Measurements from ENCODE around the gene PPFIA4. TPM values are rescaled to one million over a fixed set of nuclear protein-coding genes. Genes with fewer than 3 reads are reported as not detected.
A peak's percentile ranks its signal among the peaks of the same experiment; 100 is the strongest.

Gene PPFIA4
- total RNA-seq, 1 donor from 2014 or later: 11.5 TPM

DNA sequence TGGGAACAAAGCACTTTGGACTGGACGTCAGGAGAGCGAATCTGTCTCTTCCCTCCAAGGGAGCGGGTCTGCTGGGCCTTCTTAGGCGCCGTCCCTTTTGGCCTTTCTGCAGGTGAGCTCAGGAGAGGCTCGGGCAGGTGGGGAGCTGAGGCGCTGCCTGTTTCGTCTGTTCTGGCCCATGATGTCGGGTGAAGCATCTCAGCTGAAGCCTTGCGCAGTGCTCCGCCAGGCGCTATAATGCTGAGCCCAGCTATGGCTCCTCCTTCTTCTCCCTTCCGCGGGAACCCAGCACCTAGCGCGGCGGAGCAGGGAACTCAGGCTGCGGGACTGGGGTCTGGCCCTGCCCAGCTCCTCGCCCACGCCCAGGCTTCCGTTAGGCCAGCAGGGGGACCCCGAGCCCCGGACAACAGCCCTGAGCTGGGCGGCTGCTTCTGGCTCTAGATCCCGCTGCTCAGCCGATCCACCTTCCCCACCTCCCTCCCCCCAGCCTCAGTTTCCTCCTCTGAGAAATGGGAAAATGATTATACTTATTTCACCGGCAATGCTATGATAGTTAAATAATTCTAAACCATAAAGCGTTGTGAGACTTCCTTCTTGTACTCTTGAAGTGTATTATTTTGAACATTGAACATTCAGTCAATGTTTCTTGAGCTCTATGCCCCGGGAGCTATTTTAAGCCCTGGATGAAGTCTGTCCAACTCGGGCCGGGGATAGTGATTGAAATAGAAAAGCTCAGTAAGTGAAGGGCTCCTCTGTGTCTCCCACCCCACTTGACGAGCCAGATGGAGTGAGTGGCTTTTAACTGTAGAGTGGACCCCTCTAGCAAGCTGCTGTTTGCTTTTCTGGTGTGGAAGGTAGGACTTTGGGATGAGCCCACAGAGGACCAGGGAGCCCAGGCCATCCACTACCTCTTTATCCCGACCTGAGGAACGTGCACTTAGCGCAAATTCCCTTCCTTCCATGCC, 91.6 kb downstream of the PPFIA4 start:
- Mint-ChIP-seq H3K4me1 (ENCODE audit: low read depth) (peaks cover 11% of the 10 kb centered on the region), H3K36me3 (ENCODE audit: low read depth) (no peaks in the 10 kb centered on the region), H3K27me3 (ENCODE audit: insufficient read depth) (peaks cover 31% of the 10 kb centered on the region), H3K27ac (no peak overlapping the region), H3K4me3 (no peak overlapping the region), H3K9me3 (no peaks in the 10 kb centered on the region)
- intact Hi-C loops (cut with micrococcal nuclease): loop anchor here (1.0 kb wide), 1 partner anchor 98 kb away; no protein-coding TSS in a partner anchor
- DNase-seq (ENCODE audit: low spot score): no peak

DNA sequence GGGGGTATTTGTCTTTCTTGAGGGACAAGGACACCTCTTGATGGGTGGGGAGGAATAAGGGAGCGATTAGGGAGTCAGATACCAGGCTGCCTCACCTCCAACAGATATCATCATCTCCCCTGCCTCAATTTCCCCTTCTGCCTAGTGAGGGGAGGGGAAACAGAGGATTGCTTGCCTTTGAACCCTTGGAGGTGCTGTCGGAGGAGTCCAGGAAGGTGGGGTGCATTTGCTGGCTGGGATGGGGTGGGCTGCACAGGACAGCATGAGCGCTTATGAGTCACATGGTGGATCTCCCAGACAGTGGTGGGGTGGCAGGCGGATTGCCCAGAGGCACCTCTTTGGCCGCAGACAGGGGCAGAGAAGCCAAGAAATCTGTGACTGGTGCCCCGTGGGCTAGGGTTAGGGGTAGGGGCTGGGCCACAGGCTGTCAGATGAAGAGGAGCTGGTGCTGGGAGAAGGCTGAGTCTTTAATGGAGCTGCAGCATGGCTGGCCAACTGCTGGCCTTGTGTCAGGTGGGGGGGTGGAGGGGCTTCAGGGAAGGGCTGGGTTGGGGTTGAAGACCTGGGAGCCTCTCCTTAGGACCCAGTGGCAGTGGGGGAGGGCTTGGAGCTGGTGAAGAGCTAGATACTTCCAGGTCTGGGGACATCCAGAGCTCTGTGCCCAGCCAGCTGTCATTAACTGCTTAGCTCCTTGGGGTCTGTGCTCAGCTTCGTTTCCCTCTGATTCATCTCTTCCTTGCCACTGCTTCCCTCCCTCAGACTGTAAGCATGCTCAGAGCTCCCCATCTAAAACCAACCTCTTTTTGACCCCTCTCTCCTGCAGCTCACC, 94.2 kb downstream of the PPFIA4 start:
- Mint-ChIP-seq H3K9me3 (no peaks in the 10 kb centered on the region), H3K4me3 (no peak overlapping the region), H3K4me1 (ENCODE audit: low read depth) (peaks cover 11% of the 10 kb centered on the region), H3K36me3 (ENCODE audit: low read depth) (no peaks in the 10 kb centered on the region), H3K27me3 (ENCODE audit: insufficient read depth) (peaks cover 37% of the 10 kb centered on the region), H3K27ac (no peak overlapping the region)
- no peak for DNase-seq (ENCODE audit: low spot score)
- intact Hi-C loops (cut with micrococcal nuclease): loop anchor here (10.0 kb wide), 1 partner anchor 324 kb away; no protein-coding TSS in a partner anchor

DNA sequence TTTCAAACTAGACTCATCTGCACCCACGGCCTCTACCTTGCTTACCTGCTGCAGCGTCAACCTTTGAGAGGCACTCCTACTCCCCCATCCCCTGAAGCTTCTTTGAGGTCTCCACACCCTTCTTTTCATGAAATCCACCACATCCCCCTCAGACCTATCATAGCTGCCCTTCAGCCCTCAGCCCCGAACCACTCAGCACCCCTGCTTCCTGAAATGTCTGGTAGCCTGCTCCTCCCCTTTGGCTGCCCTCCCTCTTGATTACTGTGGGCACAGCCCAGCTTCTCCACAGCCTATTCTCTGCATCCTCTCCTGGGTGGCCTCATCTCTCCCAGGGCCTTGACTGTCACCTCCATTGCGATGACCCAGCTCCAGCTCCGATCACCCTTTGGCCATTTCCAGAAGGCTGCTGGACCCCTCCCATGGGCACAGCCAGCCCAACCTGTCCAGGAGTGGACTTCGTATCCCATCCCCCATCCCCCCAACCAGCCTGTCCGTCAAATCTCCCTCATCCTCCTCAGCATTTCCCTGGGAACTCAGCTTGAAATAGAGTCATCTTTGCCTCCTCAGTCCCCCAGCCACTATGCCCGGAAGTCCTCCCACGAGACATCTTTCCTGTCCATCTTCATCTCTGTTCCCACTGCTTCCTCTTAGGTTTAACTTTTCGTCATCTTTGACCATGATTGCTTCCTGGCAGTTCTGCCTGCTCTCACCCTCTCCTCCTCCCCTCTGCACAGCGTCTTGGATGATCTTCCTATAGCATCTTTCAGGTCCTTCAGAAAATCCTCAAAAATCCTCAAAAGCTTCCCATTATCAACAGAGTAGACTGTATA, 95.1 kb downstream of the PPFIA4 start:
- intact Hi-C loops (cut with micrococcal nuclease): loop anchor here (10.0 kb wide), 1 partner anchor 323 kb away; no protein-coding TSS in a partner anchor

GRCh38 chr1:203122159-203122558, 95.9 kb downstream of the PPFIA4 start:
- H3K36me3 Mint-ChIP-seq (ENCODE audit: low read depth): no peaks in the 10 kb centered on the region
- DNase-seq (ENCODE audit: low spot score): no peak
- peaks cover 52% of the 10 kb centered on the region for H3K27me3 Mint-ChIP-seq (ENCODE audit: insufficient read depth)
- no peaks in the 10 kb centered on the region for H3K9me3 Mint-ChIP-seq
- intact Hi-C loops (cut with micrococcal nuclease): loop anchor here (10.0 kb wide), 1 partner anchor 323 kb away; no protein-coding TSS in a partner anchor
- H3K4me1 Mint-ChIP-seq (ENCODE audit: low read depth): peaks cover 16% of the 10 kb centered on the region
- no peak overlapping the region for H3K4me3 Mint-ChIP-seq
- H3K27ac Mint-ChIP-seq: no peak overlapping the region

More for the DNA sequence above, 95.1 kb downstream of the PPFIA4 start:
- H3K27ac Mint-ChIP-seq: no peak overlapping the region
- H3K4me3 Mint-ChIP-seq: no peak overlapping the region
- no peak for DNase-seq (ENCODE audit: low spot score)
- peaks cover 11% of the 10 kb centered on the region for H3K4me1 Mint-ChIP-seq (ENCODE audit: low read depth)
- peaks cover 44% of the 10 kb centered on the region for H3K27me3 Mint-ChIP-seq (ENCODE audit: insufficient read depth)
- H3K9me3 Mint-ChIP-seq: no peaks in the 10 kb centered on the region
- H3K36me3 Mint-ChIP-seq (ENCODE audit: low read depth): no peaks in the 10 kb centered on the region

GRCh38 chr1:203124011-203124410, 97.7 kb downstream of the PPFIA4 start:
- H3K9me3 Mint-ChIP-seq: no peaks in the 10 kb centered on the region
- no peaks in the 10 kb centered on the region for H3K36me3 Mint-ChIP-seq (ENCODE audit: low read depth)
- intact Hi-C loops (cut with micrococcal nuclease): loop anchor here (10.0 kb wide), 1 partner anchor 321 kb away; no protein-coding TSS in a partner anchor
- H3K27ac Mint-ChIP-seq: no peak overlapping the region
- no peak overlapping the region for H3K4me3 Mint-ChIP-seq
- peaks cover 52% of the 10 kb centered on the region for H3K27me3 Mint-ChIP-seq (ENCODE audit: insufficient read depth)
- no peak for DNase-seq (ENCODE audit: low spot score)
- peaks cover 19% of the 10 kb centered on the region for H3K4me1 Mint-ChIP-seq (ENCODE audit: low read depth)

- no peak for DNase-seq (ENCODE audit: low spot score)
- Mint-ChIP-seq H3K4me1 (ENCODE audit: low read depth) (peaks cover 19% of the 10 kb centered on the region), H3K27ac (no peak overlapping the region), H3K9me3 (no peaks in the 10 kb centered on the region), H3K27me3 (ENCODE audit: insufficient read depth) (peaks cover 55% of the 10 kb centered on the region), H3K4me3 (no peak overlapping the region), H3K36me3 (ENCODE audit: low read depth) (no peaks in the 10 kb centered on the region)
- intact Hi-C loops (cut with micrococcal nuclease): loop anchor here (10.0 kb wide), 1 partner anchor 320 kb away; no protein-coding TSS in a partner anchor
These were observed 98.4 kb downstream of the PPFIA4 start for GRCh38 chr1:203124546-203125317.

DNA sequence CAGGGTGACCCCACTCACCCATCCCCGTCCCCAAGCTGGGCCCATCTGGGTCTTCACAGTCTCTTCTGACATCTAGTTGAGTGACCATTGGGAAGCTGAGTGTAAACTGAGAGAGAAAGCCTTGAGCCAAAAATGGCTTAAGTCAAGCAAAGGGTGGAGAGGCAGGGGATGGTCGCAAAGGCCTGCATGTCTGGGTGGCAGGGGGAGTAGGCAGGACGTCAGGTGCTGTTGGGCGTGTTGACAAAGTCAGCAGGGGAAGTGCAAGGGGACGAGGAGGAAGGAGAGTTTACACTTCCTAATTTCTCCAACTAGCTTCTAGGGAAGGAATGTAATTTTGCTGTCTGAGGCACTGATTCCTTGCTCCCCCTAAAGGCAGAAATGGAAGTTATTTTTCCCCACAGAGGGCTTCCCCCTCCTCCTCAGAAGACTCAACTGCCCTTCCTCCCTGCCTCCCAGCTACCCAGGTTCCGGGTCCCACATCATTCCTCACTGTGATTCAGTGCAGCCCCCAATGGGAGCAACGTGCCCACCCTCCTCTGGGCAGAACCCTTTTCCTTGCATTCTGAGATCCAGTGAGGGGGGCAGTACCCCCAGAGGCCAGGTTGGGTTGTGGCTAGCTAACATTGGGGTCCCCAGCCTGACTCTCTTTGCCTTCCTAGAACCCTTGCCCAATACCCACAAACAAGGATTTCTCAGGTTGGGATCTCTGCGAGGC, 100.0 kb downstream of the PPFIA4 start:
- H3K27me3 Mint-ChIP-seq (ENCODE audit: insufficient read depth): peaks cover 43% of the 10 kb centered on the region
- H3K4me1 Mint-ChIP-seq (ENCODE audit: low read depth): peaks cover 14% of the 10 kb centered on the region
- intact Hi-C loops (cut with micrococcal nuclease): loop anchor here (10.0 kb wide), 1 partner anchor 318 kb away; no protein-coding TSS in a partner anchor
- no peaks in the 10 kb centered on the region for H3K36me3 Mint-ChIP-seq (ENCODE audit: low read depth)
- no peak overlapping the region for H3K27ac Mint-ChIP-seq
- H3K4me3 Mint-ChIP-seq: no peak overlapping the region
- H3K9me3 Mint-ChIP-seq: no peaks in the 10 kb centered on the region
- DNase-seq (ENCODE audit: low spot score): no peak

- Mint-ChIP-seq H3K36me3 (ENCODE audit: low read depth) (no peaks in the 10 kb centered on the region), H3K27ac (no peak overlapping the region), H3K9me3 (no peaks in the 10 kb centered on the region), H3K4me1 (ENCODE audit: low read depth) (peaks cover 7% of the 10 kb centered on the region), H3K27me3 (ENCODE audit: insufficient read depth) (peaks cover 37% of the 10 kb centered on the region), H3K4me3 (peak overlapping the region; percentile 71)
- DNase-seq (ENCODE audit: low spot score): no peak
- intact Hi-C loops (cut with micrococcal nuclease): loop anchor here (10.0 kb wide), 1 partner anchor 318 kb away; no protein-coding TSS in a partner anchor
These were observed 100.8 kb downstream of the PPFIA4 start for GRCh38 chr1:203126866-203127665.

DNA sequence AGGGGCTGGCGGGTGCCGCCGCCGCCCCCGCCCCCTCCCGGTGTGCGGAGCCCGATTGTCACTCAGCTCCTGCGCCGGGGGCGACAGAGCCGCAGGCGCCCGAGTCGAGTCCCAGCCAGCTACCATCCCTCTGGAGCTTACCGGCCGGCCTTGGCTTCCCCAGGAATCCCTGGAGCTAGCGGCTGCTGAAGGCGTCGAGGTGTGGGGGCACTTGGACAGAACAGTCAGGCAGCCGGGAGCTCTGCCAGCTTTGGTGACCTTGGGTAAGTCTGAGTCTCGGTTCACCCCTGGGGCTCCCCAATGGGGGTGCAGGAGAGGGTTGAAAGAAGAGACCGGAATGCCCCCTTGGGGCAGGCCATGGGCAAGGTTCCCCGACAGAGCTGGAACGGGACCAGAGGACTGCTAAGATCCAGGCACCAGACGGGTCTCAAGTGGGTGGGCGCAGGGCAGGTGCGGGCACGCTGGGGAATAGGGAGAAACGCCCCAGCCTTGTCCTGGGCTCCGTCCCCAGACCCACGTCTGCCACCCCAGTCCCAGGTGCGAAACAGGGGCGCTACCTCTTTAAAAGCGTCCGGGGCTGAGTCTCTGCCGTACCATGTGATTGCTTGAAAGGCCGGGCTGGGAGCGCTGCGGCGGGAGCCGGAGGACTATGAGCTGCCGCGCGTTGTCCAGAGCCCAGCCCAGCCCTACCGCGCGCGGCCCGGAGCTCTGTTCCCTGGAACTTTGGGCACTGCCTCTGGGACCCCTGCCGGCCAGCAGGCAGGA, 101.6 kb downstream of the PPFIA4 start, which contains the start of gene ADORA1:
Gene ADORA1, plus strand, starts transcription at position 61 of the 765 bp plus-strand sequence. CDS start 1,116 bp downstream, outside the sequence.
- Mint-ChIP-seq H3K4me3 (peak within 1 kb of the TSS; percentile 71), H3K9me3 (no peaks in the 10 kb centered on the region), H3K36me3 (ENCODE audit: low read depth) (no peaks in the 10 kb centered on the region), H3K27ac (no peak within 1 kb of the TSS), H3K27me3 (ENCODE audit: insufficient read depth) (peaks cover 33% of the 10 kb centered on the region), H3K4me1 (ENCODE audit: low read depth) (peaks cover 7% of the 10 kb centered on the region)
- DNase-seq (ENCODE audit: low spot score): no peak
- intact Hi-C loops (cut with micrococcal nuclease): loop anchor here (10.0 kb wide), 1 partner anchor 317 kb away; no protein-coding TSS in a partner anchor

DNA sequence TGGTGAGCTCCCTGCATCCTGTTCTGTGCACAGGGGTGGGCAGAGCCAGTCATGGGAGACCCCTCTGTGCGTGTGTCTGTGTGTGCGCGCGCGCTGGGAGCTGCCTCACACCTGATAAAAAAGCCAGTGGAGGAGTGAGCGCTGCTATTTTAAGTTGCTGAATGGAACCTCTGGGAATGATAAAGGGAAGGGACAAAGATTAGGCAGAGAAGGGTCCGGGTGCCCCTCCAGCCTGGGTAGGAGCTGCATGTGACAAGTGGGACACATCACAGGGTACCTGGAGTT, 102.1 kb downstream of the PPFIA4 start:
- H3K36me3 Mint-ChIP-seq (ENCODE audit: low read depth): no peaks in the 10 kb centered on the region
- H3K27ac Mint-ChIP-seq: no peak overlapping the region
- peaks cover 7% of the 10 kb centered on the region for H3K4me1 Mint-ChIP-seq (ENCODE audit: low read depth)
- no peak overlapping the region for H3K4me3 Mint-ChIP-seq
- intact Hi-C loops (cut with micrococcal nuclease): loop anchor here (10.0 kb wide), 1 partner anchor 316 kb away; no protein-coding TSS in a partner anchor
- H3K9me3 Mint-ChIP-seq: no peaks in the 10 kb centered on the region
- no peak for DNase-seq (ENCODE audit: low spot score)
- peaks cover 32% of the 10 kb centered on the region for H3K27me3 Mint-ChIP-seq (ENCODE audit: insufficient read depth)
